Measurements from ENCODE around the gene SMAD6.
"Not testable (repeated sequence)": the region's sequence is repeated elsewhere in the genome, so short reads cannot be mapped to it uniquely, and the experiment has no call there.

Gene SMAD6

DNA sequence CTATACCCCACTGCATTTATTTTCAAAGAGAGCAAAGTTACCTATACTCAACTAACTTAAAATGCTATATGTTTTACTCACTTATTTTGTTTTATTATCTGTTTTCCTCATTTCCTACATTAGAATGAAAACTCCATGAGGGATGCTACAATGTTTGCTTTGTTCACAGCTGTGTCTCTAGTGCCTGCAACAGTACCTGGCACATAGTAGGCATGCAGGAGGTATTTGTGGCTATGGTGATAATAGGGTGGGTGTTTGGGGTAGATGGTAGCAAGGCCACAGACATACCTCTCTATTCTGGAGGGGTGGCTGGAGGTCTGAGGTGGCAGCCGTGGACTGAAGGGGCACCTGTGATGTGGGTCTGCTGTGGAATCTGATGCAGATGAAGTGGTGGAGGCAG lies 24.7 kb upstream of the SMAD6 start:
- DNase-seq: no peak

DNA sequence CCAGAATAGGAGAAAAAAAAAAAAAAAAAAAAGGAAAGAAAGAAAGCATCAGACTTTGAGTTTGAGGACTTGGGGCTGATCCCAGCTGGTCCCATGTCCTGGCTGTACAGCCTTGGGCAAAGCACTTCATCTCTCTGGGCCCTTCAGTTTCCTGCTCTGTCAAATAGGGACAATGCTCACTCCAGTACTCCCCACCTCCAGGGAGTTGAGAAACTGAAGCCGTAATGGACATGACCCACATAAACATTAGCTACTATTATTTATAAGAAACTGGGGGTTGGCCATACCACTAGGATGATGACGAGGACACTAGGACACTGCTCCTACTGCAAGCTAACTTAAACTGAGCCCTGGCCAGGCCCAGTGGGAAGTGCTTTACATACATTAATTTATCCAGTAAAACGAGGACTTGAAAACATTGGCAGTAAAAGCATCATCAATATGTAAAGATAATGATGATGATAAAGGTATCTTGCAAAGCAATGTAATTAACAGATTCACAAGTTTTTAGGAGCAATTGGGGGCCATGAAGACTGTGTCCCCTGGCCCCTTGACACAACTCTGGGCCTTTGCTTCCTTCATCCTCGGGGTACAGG lies 22.9 kb upstream of the SMAD6 start:
- DNase-seq: no peak

DNA sequence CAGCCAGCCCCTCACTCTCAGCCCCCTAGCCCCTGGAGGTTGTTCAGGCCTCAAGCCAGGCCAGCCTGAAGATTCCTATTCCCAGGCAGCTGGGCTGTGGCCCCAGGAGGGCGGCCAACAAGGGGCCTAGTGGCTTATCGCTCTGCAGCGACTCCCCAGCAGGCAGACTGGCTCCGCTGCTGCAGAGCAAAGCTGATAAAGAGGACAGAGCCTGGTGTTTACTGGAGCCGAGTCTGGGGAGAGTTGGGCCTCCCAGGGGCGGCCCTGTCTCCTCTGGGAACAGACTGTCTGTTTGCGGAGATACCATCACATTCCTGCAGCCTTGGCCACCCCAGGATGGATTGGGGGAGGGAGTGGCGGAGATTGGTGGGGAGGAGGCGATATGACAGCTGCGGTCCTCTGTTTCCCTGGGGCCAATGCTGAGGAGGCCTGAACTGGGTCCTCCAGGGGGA lies 22.4 kb upstream of the SMAD6 start:
- DNase-seq: no peak

DNA sequence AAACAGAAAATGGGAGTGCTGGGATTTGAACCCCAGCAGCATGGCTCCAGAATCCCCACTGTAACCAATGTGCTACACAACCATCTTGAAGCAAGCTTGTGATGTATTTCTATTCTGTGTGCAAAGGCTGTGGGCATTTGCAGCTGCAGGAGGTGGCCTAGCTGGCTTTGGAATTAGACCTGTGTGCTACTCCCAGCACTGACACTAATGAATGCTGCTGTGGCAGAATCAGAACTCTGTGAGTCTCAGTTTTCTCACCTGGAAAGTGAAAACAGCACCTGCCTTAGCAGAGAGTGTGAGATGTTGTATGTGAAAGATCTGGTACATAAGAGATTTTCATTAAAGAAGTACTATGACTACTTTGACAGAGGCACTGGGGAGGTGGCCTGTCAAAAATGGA lies 21.5 kb upstream of the SMAD6 start:
- no peak for DNase-seq

DNA sequence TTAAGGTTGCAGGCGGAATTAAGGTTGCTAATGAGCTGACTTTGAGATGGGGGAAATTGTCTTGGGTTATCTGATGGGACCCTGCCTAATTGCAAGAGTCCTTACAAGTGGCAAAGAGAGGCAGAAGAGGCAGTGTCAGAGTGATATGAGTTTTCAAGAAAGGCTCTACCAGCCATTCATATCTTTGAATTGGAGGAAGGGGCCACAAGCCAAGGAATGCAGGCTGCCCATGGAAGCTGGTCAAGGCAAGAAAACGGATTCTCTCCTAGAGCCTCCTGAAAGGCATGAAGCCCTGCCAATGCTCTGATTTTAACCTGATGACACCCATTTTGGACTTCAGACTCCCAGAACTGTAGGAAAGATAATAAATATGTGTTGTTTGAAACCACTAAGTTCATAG lies 20.6 kb upstream of the SMAD6 start:
- DNase-seq: no peak

DNA sequence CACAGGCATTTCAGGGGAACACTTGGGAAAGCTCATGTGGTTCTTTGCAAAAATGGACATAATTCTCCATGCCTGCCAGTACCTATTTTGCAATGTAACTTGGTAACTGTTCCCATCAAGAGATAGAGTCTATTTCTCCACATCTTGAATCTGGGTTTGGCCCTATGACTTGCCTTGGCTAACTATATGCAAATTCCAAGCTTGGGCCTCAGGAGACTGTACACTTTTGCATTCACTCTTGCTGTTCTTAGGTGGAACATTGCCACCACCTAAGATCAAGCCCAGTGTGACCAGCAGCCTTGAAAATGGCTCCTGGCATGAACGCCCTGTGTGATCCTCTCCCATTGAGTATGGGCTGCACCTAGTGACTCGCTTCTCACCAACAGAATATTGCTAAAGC lies 19.8 kb upstream of the SMAD6 start:
- no peak for DNase-seq

DNA sequence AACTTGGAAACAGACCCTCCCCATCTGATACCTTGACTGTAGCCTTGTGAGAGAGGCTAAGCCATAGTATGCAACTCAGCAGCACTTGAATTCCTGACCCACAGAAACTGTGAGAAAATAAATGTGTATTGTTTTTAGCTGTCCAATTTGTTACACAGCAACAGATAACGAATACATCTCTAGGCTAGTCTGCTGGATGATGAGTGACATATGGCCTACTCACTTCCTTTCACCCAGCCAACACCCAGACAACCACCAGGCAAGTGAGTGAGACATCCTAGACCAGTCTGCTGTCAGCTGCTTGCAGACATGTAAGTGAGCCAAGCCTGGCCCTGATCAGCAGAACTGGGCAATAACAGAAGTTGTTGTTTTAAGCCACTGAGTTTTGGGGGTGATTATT lies 19.2 kb upstream of the SMAD6 start:
- no peak for DNase-seq

DNA sequence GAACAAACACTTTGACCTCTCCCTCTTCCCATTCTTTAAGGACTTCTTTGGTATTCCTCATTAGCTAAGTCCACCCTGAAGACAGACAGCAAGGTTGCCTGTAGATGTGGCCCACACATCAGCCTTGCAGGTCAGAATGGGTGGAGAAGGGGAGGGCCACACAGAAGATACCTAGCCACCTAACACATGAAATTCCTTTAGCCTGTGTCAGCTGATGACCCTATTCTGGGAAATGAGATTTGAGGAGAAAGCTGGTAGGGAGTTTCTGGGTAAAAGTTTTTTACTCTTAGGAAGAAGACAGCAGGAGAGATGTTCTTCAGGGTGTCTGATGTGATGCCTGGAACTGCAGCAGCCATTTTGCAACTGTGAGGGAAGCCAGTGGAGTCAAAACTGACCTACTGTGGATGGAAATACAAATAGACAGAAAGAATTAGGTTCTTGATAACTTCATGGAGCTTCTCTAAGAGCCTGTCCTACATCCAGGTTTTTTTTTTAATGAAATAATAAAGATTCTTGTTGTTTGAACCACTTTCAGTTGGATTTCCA lies 17.8 kb upstream of the SMAD6 start:
- DNase-seq: no peak

DNA sequence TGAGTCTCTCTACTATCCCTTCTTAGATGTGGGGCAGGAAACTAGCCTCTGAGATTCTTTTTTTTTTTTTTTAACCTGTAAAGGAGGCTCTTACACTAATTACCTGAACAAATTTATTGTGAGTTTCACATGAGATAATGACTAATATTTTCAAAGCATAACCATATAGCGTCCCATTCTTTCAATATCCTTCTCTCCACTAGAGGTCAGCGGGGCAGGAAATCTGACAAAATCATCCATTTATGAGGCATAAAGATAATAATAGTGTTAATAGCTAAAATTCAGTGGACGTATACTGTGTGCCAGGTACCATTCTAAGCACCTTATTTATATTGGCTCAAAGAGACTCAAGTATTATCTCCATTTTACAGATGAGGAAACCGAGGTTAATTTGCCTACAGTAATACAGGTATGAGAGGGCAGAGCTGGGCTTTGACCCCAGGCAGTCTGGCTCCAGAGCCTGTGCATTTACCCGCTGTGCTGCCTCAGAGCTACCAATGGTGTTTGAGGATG lies 16.3 kb upstream of the SMAD6 start:
- DNase-seq: no peak

DNA sequence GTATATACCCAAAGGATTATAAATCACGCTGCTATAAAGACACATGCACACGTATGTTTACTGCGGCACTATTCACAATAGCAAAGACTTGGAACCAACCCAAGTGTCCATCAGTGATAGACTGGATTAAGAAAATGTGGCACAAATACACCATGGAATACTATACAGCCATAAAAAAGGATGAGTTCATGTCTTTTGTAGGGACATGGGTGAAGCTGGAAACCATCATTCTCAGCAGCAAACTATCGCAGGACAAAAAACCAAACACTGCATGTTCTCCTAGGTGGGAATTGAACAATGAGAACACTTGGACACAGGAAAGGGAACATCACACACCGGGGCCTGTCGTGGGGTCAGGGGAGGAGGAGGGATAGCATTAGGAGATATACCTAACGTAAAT lies 11.1 kb upstream of the SMAD6 start:
- not testable (repeated sequence) for DNase-seq

DNA sequence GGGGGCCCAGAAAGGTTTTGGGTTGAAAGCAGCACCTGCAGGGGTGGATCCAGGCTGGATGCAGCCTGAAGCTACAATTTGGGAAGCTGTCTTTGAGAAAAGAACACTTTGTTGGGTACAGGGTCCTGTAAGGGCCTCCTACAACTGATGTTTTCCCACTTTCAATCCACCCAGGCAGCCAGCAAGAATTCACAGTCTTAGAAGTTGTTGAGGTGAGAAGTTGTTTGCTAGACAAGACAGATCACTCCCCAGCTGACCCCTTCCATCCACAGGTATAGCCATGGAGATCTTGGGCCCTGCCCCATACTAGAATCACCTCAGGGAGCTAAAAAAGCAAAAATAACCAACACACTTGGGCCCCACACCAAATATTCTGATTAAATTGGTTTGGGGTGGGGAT lies 10.3 kb upstream of the SMAD6 start:
- no peak for DNase-seq

DNA sequence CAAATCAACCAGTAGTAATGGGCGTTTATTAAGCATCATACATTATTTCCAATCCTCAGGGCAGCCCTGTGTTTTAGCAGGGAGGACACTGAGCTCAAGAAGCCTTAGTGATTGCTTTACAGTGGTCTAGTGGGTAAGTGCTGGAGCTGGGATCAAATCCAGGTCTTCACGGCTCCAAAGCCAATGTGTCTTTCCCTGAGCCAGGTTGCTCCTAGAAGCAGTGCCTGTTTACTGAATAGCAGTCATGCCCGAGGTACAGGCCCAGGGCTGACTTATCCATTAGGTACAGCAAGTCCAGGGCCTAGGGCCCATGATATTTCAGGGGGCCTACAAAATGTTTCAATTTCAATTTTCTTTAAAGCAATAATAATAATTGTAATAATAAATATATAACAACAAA lies 9.6 kb upstream of the SMAD6 start:
- DNase-seq: no peak

DNA sequence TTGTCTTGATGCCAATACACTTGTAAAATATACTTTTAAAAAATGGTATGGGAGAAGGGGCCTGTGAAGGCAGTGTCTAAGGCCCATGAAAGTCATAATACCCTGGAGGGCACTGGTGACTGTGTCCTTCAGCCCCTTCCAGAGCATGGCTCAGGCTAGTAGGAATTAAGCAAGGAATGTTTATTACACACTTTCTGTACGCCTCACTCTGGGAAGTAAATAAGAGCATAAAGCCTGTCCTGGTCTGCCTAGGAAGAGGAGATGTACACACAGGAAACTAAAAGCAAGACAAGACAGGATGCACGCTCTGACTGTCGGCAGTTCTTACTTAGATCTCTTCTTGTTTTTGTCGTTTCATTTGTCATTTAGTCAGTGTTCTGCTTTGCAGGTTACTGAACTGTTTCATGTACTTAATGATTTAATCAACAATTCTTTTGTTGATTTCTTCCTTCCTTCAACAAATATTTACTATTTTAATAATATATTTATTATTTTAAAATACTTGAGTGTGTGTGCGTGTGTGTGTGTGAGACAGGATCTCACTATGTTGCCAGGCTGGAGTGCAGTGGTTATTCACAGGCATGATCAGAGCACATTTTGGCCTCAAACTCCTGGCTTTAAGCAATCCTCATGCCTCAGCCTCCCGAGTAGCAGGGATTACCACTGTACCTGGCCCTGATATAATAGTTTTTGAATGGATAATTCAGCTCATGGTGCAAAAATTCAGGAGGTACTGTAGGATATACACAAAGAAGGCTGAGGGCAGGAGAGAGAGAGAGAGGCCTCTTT lies 9.0 kb upstream of the SMAD6 start:
- no peak for DNase-seq

DNA sequence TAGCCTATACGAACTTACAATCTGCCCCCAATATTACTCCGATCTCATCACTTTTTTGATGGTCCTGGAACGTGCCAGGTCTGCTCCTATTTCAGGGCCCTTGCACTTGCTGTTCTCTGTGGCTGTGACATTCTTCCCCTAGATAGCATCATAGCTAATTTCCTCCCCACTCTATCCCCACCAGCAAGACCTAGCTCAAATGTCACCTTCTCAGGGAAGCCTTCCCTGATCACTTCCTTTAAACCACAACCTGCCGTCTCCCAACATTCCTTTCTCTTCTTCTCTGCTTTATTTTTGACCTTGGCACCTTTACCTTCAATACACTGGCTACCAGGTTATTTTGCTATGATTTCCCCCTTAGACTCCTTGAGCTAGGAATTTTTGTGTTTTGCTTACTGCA lies 5.3 kb upstream of the SMAD6 start:
- no peak for DNase-seq

DNA sequence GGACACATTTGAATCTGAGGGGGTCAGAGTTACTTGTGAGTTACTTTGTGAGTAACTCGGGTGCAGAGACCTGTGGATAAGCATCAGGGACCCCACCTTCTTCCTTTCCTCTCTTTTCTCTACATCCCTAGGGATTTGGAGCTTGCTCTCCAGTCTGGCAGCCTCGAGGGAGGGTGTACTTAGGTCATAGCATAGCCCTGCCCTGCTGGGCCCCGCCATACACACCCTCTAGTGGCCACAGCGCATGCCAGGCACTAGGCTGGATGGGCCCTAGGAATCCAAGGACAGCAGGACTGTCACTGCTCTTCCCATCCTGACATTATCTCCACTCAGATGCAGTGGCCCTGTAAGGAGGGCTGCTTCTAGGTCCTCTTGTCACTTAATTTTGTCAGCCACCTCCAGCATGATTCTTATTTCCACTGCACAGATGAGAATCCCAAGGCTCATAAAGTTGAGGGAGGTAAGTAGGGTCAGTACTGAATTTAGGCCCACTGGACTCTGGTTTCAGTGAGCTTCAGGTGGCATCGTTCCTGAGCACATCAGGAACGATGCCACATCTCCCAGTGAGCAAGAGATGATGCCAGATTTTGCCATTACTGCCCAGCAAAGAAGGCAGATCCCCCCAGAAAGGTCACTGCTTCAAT lies 3.6 kb upstream of the SMAD6 start:
- DNase-seq: peak; percentile 21

DNA sequence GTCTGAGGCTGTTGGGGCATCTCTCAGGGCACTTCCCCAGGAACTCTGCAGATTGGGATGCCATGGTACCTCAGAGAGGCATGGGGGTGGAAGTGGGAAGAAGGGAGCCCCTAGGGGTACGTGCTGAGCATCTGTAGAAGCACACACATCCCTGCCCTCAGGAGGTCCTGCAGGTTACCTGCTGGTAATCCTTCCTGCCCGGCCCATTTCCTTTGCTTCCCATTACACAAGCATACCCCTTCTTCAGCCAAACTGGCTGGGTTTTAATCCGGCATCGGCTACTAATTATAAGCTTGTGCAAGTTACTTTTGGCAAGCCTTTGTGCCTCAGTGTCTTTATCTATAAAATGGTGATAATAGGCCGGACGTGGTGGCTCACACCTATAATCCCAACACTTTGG lies 3.1 kb upstream of the SMAD6 start:
- DNase-seq: no peak

DNA sequence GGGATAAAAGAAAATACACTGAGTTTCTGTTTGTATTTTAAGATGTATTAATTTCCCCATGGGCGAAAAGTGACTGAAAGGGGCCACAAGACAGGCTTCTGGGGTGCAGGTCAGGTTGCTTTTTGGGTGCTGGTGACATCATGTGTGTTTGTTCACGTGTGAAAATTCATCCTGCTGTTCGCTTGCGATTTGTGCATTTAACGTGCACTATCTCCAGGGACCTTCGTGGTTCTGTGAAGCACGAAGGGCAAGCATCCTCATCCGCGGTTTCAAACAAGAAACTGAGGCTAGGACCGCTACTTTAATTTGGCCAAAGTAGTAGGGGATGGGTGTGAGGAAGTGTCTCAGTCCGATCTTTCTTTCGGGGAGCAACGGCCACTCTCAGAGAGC lies 1.6 kb upstream of the SMAD6 start:
- DNase-seq: no peak

DNA sequence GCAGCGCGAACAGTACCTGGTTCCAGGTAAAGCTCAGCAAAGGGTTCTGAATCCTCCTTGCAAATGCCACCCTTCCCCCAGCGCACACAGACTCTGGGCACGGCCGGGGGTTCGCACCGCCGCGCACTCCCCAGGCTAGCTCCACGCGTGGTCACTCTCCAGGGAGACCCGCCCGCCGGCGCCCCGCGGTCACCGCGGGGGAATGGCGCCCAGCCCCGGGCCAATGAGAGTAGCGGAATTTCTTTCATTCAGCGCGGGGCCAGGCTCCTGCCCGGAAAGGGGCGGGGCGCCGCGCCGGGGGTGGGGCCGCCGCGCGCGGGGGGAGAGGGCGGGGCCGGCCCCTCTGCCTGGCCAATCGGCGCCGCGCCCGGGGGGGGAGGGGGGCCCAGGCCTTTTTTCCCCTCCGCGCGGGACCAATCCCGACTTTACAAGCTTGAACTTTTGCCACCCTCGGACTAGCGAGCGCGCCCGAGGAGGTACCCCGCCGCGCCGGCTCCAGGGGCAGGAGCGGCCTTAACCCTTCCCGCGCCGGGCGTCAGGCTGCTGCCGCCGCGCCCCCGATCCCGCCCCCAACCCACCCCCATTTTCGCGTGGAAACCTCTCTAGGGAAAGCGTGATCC lies 1.1 kb upstream of the SMAD6 start:
- DNase-seq: peak; percentile 97

DNA sequence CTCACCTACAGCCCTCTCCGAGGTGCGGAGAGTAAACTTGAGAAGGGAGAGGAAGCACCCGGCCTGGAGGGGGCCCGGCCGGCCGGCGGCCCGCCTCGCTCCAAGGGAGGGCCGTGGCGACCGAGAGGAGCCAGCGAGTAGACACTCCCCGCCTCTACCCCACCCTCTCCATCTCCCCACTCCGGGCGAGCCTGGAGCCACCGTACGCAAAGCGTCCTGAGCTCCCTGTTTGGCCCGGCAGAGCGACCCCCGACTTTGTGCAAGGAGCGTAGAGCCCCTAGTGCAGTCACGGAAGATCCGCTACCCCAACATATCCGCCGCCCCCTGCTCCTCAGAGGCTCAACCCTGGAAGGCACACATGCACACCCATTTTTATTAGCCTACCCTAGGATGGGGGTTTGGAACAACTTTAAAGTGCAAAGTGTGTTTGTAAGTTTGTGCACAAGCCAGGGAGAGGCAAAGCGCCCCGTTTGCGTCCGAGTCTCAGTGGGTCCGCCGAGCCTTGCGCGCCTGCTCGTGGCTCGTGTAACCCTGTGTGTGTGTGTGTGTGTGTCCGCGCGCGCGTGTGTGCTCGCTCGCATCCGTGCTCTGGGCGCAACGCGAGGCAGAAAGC lies 508 bp upstream of the SMAD6 start:
- DNase-seq: peak; percentile 24

DNA sequence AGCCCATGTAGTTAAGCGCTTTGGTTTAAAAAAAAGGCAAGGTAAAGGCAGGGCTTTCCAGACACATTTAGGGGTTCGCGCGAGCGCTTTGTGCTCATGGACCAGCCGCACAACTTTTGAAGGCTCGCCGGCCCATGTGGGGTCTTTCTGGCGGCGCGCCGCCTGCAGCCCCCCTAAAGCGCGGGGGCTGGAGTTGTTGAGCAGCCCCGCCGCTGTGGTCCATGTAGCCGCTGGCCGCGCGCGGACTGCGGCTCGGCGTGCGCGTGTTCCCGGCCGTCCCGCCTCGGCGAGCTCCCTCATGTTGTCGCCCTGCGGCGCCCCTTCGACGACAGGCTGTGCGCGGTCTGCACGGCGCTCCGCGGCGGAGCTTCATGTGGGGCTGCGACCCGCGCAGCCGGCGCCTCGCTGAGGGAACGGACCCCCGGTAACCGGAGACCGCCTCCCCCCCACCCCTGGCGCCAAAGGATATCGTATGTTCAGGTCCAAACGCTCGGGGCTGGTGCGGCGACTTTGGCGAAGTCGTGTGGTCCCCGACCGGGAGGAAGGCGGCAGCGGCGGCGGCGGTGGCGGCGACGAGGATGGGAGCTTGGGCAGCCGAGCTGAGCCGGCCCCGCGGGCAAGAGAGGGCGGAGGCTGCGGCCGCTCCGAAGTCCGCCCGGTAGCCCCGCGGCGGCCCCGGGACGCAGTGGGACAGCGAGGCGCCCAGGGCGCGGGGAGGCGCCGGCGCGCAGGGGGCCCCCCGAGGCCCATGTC lies 927 bp downstream of the SMAD6 start:
- DNase-seq: no peak

DNA sequence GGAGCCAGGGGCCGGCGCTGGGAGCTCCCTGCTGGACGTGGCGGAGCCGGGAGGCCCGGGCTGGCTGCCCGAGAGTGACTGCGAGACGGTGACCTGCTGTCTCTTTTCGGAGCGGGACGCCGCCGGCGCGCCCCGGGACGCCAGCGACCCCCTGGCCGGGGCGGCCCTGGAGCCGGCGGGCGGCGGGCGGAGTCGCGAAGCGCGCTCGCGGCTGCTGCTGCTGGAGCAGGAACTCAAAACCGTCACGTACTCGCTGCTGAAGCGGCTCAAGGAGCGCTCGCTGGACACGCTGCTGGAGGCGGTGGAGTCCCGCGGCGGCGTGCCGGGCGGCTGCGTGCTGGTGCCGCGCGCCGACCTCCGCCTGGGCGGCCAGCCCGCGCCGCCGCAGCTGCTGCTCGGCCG lies 1.5 kb downstream of the SMAD6 start:
- DNase-seq: no peak
